HEK293 (cell line): Measurements from ENCODE around the gene LRP6.

Experiments
- CTCF ChIA-PET: fragments of 350-600 bp; formaldehyde crosslinking; extraction: SDS; loops from one replicate; lab custom pipeline; 2021; ENCODE audit warnings: antibody characterized with exemption; lab: Yijun Ruan, JAX
- POLR2A ChIA-PET: fragments of 300-600 bp; formaldehyde crosslinking; extraction: SDS; loops from one replicate; lab custom pipeline; 2020; ENCODE audit warnings: antibody characterized with exemption, inconsistent platforms; lab: Yijun Ruan, JAX
- H3K27ac ChIP-seq: fragments of 200-500 bp; sonication (Bioruptor generic); 2 replicates; pipeline ENCODE4 v1.5.1; 2014; ENCODE audit warnings: low read depth, low read length, control low read depth, inconsistent platforms; ENCODE audit errors: extremely low read depth
- H3K36me3 ChIP-seq, 2 experiments: fragments of 200-500 bp in 1 of 2; sonication (Bioruptor generic) in 1 of 2; 1 replicate in 1 of 2; 2 replicates in 1 of 2; pipeline ENCODE4 v1.5.1; 2014 to 2017; ENCODE audit warnings: inconsistent platforms in 2 of 2, low read length in 2 of 2; ENCODE audit not compliant: control insufficient read depth in 2 of 2, insufficient read depth in 1 of 2
- H3K4me1 ChIP-seq: fragments of 200-500 bp; sonication (Bioruptor generic); 2 replicates; pipeline ENCODE4 v1.5.1; 2014; ENCODE audit warnings: mild to moderate bottlenecking, low read length, inconsistent platforms; ENCODE audit not compliant: control insufficient read depth, insufficient read depth
- H3K4me3 ChIP-seq: 2 replicates; pipeline ENCODE4 v1.5.1; 2011; ENCODE audit warnings: low read depth, mild to moderate bottlenecking, control low read depth, low read length, moderate library complexity
- H3K9me3 ChIP-seq: fragments of 200-500 bp; sonication (Bioruptor generic); 2 replicates; pipeline ENCODE4 v1.5.1; 2014; ENCODE audit warnings: low read depth, low read length, inconsistent platforms; ENCODE audit not compliant: control insufficient read depth, insufficient read depth
- IKZF3 ChIP-seq: fragments of 450-650 bp; IDR thresholded peaks from 2 replicates; pipeline ENCODE4 v1.5.0; 2018; ENCODE audit warnings: missing biosample characterization, mild to moderate bottlenecking, missing genetic modification characterization, moderate library complexity
- KLF1 ChIP-seq: fragments of 450-650 bp; formaldehyde crosslinking; IDR thresholded peaks from 2 replicates; pipeline ENCODE4 v1.5.1; 2016; ENCODE audit warnings: missing biosample characterization, missing genetic modification characterization
- KLF8 ChIP-seq: fragments of 450-650 bp; formaldehyde crosslinking; IDR thresholded peaks from 2 replicates; pipeline ENCODE4 v1.5.1; 2016; ENCODE audit warnings: missing biosample characterization, missing genetic modification characterization
- MZF1 ChIP-seq: fragments of 450-650 bp; formaldehyde crosslinking; IDR thresholded peaks from 2 replicates; pipeline ENCODE4 v1.5.1; 2017; ENCODE audit warnings: missing biosample characterization, missing genetic modification characterization, borderline replicate concordance
- OSR2 ChIP-seq: fragments of 450-650 bp; formaldehyde crosslinking; IDR thresholded peaks from 2 replicates; pipeline ENCODE4 v1.5.1; 2016; ENCODE audit warnings: missing biosample characterization, missing genetic modification characterization
- TRIM28 ChIP-seq: IDR thresholded peaks from 2 replicates; pipeline ENCODE4 v1.6.1; 2011; ENCODE audit warnings: low read length, control low read depth, borderline replicate concordance
- ZBTB20 ChIP-seq: fragments of 450-650 bp; formaldehyde crosslinking; IDR thresholded peaks from 2 replicates; pipeline ENCODE4 v1.5.1; 2016; ENCODE audit warnings: missing biosample characterization, missing genetic modification characterization
- ZNF146 ChIP-seq: fragments of 450-650 bp; formaldehyde crosslinking; IDR thresholded peaks from 2 replicates; pipeline ENCODE4 v1.5.1; 2016; ENCODE audit warnings: missing biosample characterization, missing genetic modification characterization
- ZNF202 ChIP-seq: fragments of 450-650 bp; formaldehyde crosslinking; IDR thresholded peaks from 2 replicates; pipeline ENCODE4 v1.5.1; 2016; ENCODE audit warnings: missing biosample characterization, missing genetic modification characterization, borderline replicate concordance
- ZNF214 ChIP-seq: fragments of 450-650 bp; formaldehyde crosslinking; IDR thresholded peaks from 2 replicates; pipeline ENCODE4 v1.5.1; 2017; ENCODE audit warnings: missing biosample characterization, mild to moderate bottlenecking, missing genetic modification characterization, borderline replicate concordance
- ZNF239 ChIP-seq: fragments of 450-650 bp; formaldehyde crosslinking; IDR thresholded peaks from 2 replicates; pipeline ENCODE4 v1.5.1; 2016; ENCODE audit warnings: missing biosample characterization, missing genetic modification characterization
- ZNF248 ChIP-seq: fragments of 450-650 bp; formaldehyde crosslinking; IDR thresholded peaks from 2 replicates; pipeline ENCODE4 v1.5.1; 2017; ENCODE audit warnings: missing biosample characterization, missing genetic modification characterization
- ZNF311 ChIP-seq: fragments of 450-650 bp; formaldehyde crosslinking; IDR thresholded peaks from 2 replicates; pipeline ENCODE4 v1.5.1; 2017; ENCODE audit warnings: missing biosample characterization, missing genetic modification characterization, borderline replicate concordance
- ZNF416 ChIP-seq: fragments of 450-650 bp; formaldehyde crosslinking; IDR thresholded peaks from 2 replicates; pipeline ENCODE4 v1.5.1; 2016; ENCODE audit warnings: missing biosample characterization, missing genetic modification characterization
- ZNF529 ChIP-seq: fragments of 450-650 bp; formaldehyde crosslinking; IDR thresholded peaks from 2 replicates; pipeline ENCODE4 v1.5.1; 2017; ENCODE audit warnings: missing genetic modification characterization, missing biosample characterization; ENCODE audit not compliant: insufficient replicate concordance
- ZNF530 ChIP-seq: fragments of 450-650 bp; formaldehyde crosslinking; IDR thresholded peaks from 2 replicates; pipeline ENCODE4 v1.5.1; 2016; ENCODE audit warnings: low read depth, missing biosample characterization, missing genetic modification characterization
- ZNF623 ChIP-seq: fragments of 450-650 bp; formaldehyde crosslinking; IDR thresholded peaks from 2 replicates; pipeline ENCODE4 v1.5.1; 2016; ENCODE audit warnings: missing biosample characterization, missing genetic modification characterization
- ZNF677 ChIP-seq: fragments of 450-650 bp; IDR thresholded peaks from 2 replicates; pipeline ENCODE4 v1.5.0; 2018; ENCODE audit warnings: missing biosample characterization, mild to moderate bottlenecking, missing genetic modification characterization, moderate library complexity
- ZNF830 ChIP-seq: fragments of 450-650 bp; IDR thresholded peaks from 2 replicates; pipeline ENCODE4 v1.5.0; 2018; ENCODE audit warnings: missing biosample characterization, missing genetic modification characterization, low read depth, mild to moderate bottlenecking, moderate library complexity
- ZNF843 ChIP-seq: fragments of 450-650 bp; formaldehyde crosslinking; IDR thresholded peaks from 2 replicates; pipeline ENCODE4 v1.5.1; 2016; ENCODE audit warnings: missing biosample characterization, missing genetic modification characterization
- TF ChIP-seq, protein P1 (sequence below): fragments of 450-650 bp; formaldehyde crosslinking; IDR thresholded peaks from 2 replicates; pipeline ENCODE4 v1.5.1; 2017; ENCODE audit warnings: missing biosample characterization, missing genetic modification characterization
- TF ChIP-seq, protein P2 (sequence below): fragments of 450-650 bp; formaldehyde crosslinking; IDR thresholded peaks from 2 replicates; pipeline ENCODE4 v1.5.1; 2016; ENCODE audit warnings: missing biosample characterization, missing genetic modification characterization
- TF ChIP-seq, protein P3 (sequence below): fragments of 450-650 bp; formaldehyde crosslinking; IDR thresholded peaks from 2 replicates; pipeline ENCODE4 v1.5.1; 2016; ENCODE audit warnings: missing biosample characterization, missing genetic modification characterization
- TF ChIP-seq, protein P4 (sequence below): fragments of 450-650 bp; formaldehyde crosslinking; IDR thresholded peaks from 2 replicates; pipeline ENCODE4 v1.5.1; 2016; ENCODE audit warnings: missing biosample characterization, missing genetic modification characterization, low read depth

The LRP6 gene

DNA sequence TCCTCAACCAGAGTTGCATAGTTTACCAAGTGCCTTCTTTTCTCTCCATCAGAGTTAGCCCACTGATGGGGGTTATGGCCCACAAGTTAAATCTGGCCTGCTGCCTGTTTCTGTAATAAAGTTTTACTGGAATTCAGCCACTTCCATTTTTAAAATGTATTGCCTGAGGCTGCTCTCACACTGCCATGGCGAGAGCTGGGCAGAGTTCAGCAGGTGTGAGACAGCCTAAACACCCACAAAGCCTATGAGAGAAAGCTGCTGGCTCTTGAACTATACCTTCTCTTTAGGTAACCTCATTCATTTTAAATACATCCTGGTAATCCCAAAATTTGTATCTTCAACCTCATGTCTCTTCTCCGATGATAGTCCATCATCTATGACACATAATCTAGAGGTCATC, 110.0 kb downstream of the LRP6 start:
- ChIA-PET CTCF (interaction anchor here (0.6 kb wide), 1 partner anchor 10 kb away, joined by 3 read pairs; no protein-coding TSS in a partner anchor), POLR2A (no interaction called here)
- Histone ChIP-seq H3K4me3 (no peak overlapping the region), H3K36me3 (peaks cover 6 to 53% of the 10 kb centered on the region in 2 experiments), H3K4me1 (no peaks in the 10 kb centered on the region), H3K9me3 (no peaks in the 10 kb centered on the region), H3K27ac (no peak overlapping the region)
- TF ChIP-seq OSR2 (no peak), ZNF677 (tag by site-specific recombination) (no peak), ZNF416 (tag by site-specific recombination) (no peak), IKZF3 (no peak), ZNF248 (no peak), ZBTB20 (no peak), KLF1 (tag by site-specific recombination) (no peak)
- TF ChIP-seq, protein P1, sequence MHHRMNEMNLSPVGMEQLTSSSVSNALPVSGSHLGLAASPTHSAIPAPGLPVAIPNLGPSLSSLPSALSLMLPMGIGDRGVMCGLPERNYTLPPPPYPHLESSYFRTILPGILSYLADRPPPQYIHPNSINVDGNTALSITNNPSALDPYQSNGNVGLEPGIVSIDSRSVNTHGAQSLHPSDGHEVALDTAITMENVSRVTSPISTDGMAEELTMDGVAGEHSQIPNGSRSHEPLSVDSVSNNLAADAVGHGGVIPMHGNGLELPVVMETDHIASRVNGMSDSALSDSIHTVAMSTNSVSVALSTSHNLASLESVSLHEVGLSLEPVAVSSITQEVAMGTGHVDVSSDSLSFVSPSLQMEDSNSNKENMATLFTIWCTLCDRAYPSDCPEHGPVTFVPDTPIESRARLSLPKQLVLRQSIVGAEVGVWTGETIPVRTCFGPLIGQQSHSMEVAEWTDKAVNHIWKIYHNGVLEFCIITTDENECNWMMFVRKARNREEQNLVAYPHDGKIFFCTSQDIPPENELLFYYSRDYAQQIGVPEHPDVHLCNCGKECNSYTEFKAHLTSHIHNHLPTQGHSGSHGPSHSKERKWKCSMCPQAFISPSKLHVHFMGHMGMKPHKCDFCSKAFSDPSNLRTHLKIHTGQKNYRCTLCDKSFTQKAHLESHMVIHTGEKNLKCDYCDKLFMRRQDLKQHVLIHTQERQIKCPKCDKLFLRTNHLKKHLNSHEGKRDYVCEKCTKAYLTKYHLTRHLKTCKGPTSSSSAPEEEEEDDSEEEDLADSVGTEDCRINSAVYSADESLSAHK, result no peak

DNA sequence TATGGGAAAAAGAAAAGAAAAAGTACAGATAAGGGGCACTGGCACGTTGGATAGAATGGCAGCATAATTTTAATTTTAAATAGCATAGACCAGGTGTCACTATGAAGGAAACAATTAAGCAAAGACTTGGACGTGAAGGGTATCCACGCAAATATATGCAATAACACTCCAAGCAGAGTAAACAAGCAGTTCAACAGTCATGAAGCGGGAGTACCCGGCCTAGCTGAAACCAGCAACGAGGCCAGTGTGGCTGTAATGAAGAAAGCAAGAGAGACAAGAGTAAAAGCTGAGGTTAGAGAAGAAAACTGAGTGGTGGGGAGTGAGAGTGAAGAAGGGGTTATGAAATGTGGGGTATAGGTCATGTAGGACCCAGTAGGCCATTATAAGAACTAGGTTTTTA, 110.7 kb downstream of the LRP6 start:
- ChIA-PET POLR2A (no interaction called here), CTCF (no interaction called here)
- TF ChIP-seq ZNF843 (tag by site-specific recombination) (no peak), ZNF214 (tag by site-specific recombination) (no peak), ZNF830 (tag by site-specific recombination) (no peak), TRIM28 (no peak), KLF8 (no peak), MZF1 (tag by site-specific recombination) (no peak), ZNF529 (tag by site-specific recombination) (no peak), ZNF623 (no peak), ZNF239 (tag by site-specific recombination) (no peak), ZNF530 (tag by site-specific recombination) (no peak), ZNF311 (tag by site-specific recombination) (no peak), ZNF202 (no peak), ZNF146 (tag by site-specific recombination) (no peak)
- TF ChIP-seq, protein P2, sequence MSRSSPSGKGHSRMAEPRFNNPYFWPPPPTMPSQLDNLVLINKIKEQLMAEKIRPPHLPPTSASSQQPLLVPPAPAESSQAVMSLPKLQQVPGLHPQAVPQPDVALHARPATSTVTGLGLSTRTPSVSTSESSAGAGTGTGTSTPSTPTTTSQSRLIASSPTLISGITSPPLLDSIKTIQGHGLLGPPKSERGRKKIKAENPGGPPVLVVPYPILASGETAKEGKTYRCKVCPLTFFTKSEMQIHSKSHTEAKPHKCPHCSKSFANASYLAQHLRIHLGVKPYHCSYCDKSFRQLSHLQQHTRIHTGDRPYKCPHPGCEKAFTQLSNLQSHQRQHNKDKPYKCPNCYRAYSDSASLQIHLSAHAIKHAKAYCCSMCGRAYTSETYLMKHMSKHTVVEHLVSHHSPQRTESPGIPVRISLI (tag by site-specific recombination), result no peak
- TF ChIP-seq, protein P3, sequence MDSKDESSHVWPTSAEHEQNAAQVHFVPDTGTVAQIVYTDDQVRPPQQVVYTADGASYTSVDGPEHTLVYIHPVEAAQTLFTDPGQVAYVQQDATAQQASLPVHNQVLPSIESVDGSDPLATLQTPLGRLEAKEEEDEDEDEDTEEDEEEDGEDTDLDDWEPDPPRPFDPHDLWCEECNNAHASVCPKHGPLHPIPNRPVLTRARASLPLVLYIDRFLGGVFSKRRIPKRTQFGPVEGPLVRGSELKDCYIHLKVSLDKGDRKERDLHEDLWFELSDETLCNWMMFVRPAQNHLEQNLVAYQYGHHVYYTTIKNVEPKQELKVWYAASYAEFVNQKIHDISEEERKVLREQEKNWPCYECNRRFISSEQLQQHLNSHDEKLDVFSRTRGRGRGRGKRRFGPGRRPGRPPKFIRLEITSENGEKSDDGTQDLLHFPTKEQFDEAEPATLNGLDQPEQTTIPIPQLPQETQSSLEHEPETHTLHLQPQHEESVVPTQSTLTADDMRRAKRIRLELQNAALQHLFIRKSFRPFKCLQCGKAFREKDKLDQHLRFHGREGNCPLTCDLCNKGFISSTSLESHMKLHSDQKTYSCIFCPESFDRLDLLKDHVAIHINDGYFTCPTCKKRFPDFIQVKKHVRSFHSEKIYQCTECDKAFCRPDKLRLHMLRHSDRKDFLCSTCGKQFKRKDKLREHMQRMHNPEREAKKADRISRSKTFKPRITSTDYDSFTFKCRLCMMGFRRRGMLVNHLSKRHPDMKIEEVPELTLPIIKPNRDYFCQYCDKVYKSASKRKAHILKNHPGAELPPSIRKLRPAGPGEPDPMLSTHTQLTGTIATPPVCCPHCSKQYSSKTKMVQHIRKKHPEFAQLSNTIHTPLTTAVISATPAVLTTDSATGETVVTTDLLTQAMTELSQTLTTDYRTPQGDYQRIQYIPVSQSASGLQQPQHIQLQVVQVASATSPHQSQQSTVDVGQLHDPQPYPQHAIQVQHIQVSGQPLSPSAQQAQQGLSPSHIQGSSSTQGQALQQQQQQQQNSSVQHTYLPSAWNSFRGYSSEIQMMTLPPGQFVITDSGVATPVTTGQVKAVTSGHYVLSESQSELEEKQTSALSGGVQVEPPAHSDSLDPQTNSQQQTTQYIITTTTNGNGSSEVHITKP (tag by site-specific recombination), result no peak
- TF ChIP-seq, protein P4, sequence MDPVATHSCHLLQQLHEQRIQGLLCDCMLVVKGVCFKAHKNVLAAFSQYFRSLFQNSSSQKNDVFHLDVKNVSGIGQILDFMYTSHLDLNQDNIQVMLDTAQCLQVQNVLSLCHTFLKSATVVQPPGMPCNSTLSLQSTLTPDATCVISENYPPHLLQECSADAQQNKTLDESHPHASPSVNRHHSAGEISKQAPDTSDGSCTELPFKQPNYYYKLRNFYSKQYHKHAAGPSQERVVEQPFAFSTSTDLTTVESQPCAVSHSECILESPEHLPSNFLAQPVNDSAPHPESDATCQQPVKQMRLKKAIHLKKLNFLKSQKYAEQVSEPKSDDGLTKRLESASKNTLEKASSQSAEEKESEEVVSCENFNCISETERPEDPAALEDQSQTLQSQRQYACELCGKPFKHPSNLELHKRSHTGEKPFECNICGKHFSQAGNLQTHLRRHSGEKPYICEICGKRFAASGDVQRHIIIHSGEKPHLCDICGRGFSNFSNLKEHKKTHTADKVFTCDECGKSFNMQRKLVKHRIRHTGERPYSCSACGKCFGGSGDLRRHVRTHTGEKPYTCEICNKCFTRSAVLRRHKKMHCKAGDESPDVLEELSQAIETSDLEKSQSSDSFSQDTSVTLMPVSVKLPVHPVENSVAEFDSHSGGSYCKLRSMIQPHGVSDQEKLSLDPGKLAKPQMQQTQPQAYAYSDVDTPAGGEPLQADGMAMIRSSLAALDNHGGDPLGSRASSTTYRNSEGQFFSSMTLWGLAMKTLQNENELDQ (tag by site-specific recombination), result no peak
- no peaks in the 10 kb centered on the region for H3K9me3 ChIP-seq
- H3K27ac ChIP-seq, result no peak overlapping the region
- no peak overlapping the region for H3K4me3 ChIP-seq
- peaks cover 6 to 53% of the 10 kb centered on the region in 2 experiments for H3K36me3 ChIP-seq
- H3K4me1 ChIP-seq, result no peaks in the 10 kb centered on the region
